WTC11 (cell line): Measurements from ENCODE around the gene NEURL4. TPM values are rescaled to one million over a fixed set of nuclear protein-coding genes. Genes with fewer than 3 reads are reported as not detected.

Source experiments
- ATAC-seq: fragments of 200-7000 bp; cut with Tn5 transposase; 2 replicates; pipeline ENCODE4 v1.10.0; 2021; ENCODE audit warnings: mild to moderate bottlenecking, moderate library complexity
- CTCF ChIA-PET: fragments of 300-600 bp; sonication (Branson Sonifier 250); formaldehyde crosslinking; loops from one replicate; lab custom pipeline; 2021; ENCODE audit warnings: antibody characterized with exemption; lab: Charles Lee
- POLR2A ChIA-PET: fragments of 350-600 bp; sonication (Branson Sonifier 250); formaldehyde crosslinking; loops from one replicate; lab custom pipeline; 2021; ENCODE audit warnings: antibody characterized with exemption; lab: Charles Lee
- DNase-seq: peaks from one replicate; pipeline ENCODE4 v3.0.0; 2021; ENCODE audit warnings: low spot score
- H3K27ac Mint-ChIP-seq: 2 replicates; pipeline ENCODE4 v1.8.0; 2021; ENCODE audit warnings: mixed read lengths
- H3K27me3 Mint-ChIP-seq: 2 replicates; pipeline ENCODE4 v1.8.0; 2021; ENCODE audit warnings: low read depth, mild to moderate bottlenecking, moderate library complexity, mixed read lengths
- H3K36me3 Mint-ChIP-seq: 2 replicates; pipeline ENCODE4 v1.8.0; 2021; ENCODE audit warnings: mixed read lengths
- H3K4me1 Mint-ChIP-seq: 2 replicates; pipeline ENCODE4 v1.8.0; 2022; ENCODE audit warnings: mixed read lengths
- H3K4me3 Mint-ChIP-seq: 2 replicates; pipeline ENCODE4 v1.8.0; 2021; ENCODE audit warnings: mild to moderate bottlenecking, moderate library complexity, mixed read lengths
- H3K9me3 Mint-ChIP-seq: 2 replicates; pipeline ENCODE4 v1.8.0; 2021; ENCODE audit warnings: mixed read lengths
- AR ChIP-seq: fragments of 250-450 bp; sonication (Bioruptor Pico); IDR thresholded peaks from 2 replicates; pipeline ENCODE4 v1.9.0; 2021; ENCODE audit warnings: mild to moderate bottlenecking
- ATF1 ChIP-seq: sonication (generic); formaldehyde crosslinking; IDR thresholded peaks from 2 replicates; pipeline ENCODE4 v1.8.1; 2023; ENCODE audit warnings: mild to moderate bottlenecking, moderate library complexity, missing genetic modification reagents
- ATF2 ChIP-seq: sonication (generic); formaldehyde crosslinking; IDR thresholded peaks from 2 replicates; pipeline ENCODE4 v1.8.1; 2022; ENCODE audit warnings: low read depth, missing genetic modification reagents, borderline replicate concordance
- ATF6 ChIP-seq: sonication (generic); formaldehyde crosslinking; IDR thresholded peaks from 2 replicates; pipeline ENCODE4 v1.8.1; 2023; ENCODE audit warnings: mild to moderate bottlenecking, missing genetic modification reagents
- E2F1 ChIP-seq: sonication (generic); formaldehyde crosslinking; IDR thresholded peaks from 2 replicates; pipeline ENCODE4 v1.8.0; 2022; ENCODE audit warnings: mild to moderate bottlenecking, missing genetic modification reagents
- ERG ChIP-seq: fragments of 250-450 bp; sonication (Bioruptor Pico); IDR thresholded peaks from 2 replicates; pipeline ENCODE4 v1.8.0; 2021; ENCODE audit warnings: mild to moderate bottlenecking
- ESRRA ChIP-seq: sonication (generic); formaldehyde crosslinking; IDR thresholded peaks from 2 replicates; pipeline ENCODE4 v1.8.1; 2022; ENCODE audit warnings: mild to moderate bottlenecking, missing genetic modification reagents, borderline replicate concordance
- FOXJ3 ChIP-seq: sonication (generic); formaldehyde crosslinking; IDR thresholded peaks from 2 replicates; pipeline ENCODE4 v1.9.0; 2021; ENCODE audit warnings: missing genetic modification reagents, mild to moderate bottlenecking, borderline replicate concordance
- GABPB1 ChIP-seq: sonication (generic); formaldehyde crosslinking; IDR thresholded peaks from 2 replicates; pipeline ENCODE4 v1.8.1; 2023; ENCODE audit warnings: mild to moderate bottlenecking, missing genetic modification reagents
- PREB ChIP-seq: sonication (generic); formaldehyde crosslinking; IDR thresholded peaks from 2 replicates; pipeline ENCODE4 v1.8.1; 2022; ENCODE audit warnings: mild to moderate bottlenecking, missing genetic modification reagents, moderate library complexity, borderline replicate concordance
- TCF7 ChIP-seq: sonication (generic); formaldehyde crosslinking; IDR thresholded peaks from 2 replicates; pipeline ENCODE4 v1.8.0; 2022; ENCODE audit warnings: mild to moderate bottlenecking, low read depth, missing genetic modification reagents, moderate library complexity
- ZBTB21 ChIP-seq: sonication (generic); formaldehyde crosslinking; IDR thresholded peaks from 2 replicates; pipeline ENCODE4 v1.8.1; 2023; ENCODE audit warnings: mild to moderate bottlenecking, missing genetic modification reagents, borderline replicate concordance
- ZMAT4 ChIP-seq: fragments of 250-450 bp; sonication (Bioruptor Pico); IDR thresholded peaks from 2 replicates; pipeline ENCODE4 v1.9.0; 2021; ENCODE audit warnings: mild to moderate bottlenecking
- ZNF219 ChIP-seq: sonication (generic); formaldehyde crosslinking; IDR thresholded peaks from 2 replicates; pipeline ENCODE4 v1.8.0; 2023; ENCODE audit warnings: missing genetic modification reagents, mild to moderate bottlenecking, borderline replicate concordance
- ZNF232 ChIP-seq: sonication (generic); formaldehyde crosslinking; IDR thresholded peaks from 2 replicates; pipeline ENCODE4 v1.8.0; 2022; ENCODE audit warnings: mild to moderate bottlenecking, missing genetic modification reagents
- total RNA-seq: library from RNA; stranded (reverse); gene quantifications from 3 replicates; pipeline ENCODE4 v1.2.3, GENCODE V29; 2021

The NEURL4 gene
- total RNA-seq, 1 experiment from 2014 or later: 64.4 TPM

- Mint-ChIP-seq H3K36me3 (peaks cover 23% of the 10 kb centered on the region), H3K9me3 (no peaks in the 10 kb centered on the region), H3K27me3 (no peaks in the 10 kb centered on the region), H3K27ac (no peak overlapping the region), H3K4me1 (peaks cover 20% of the 10 kb centered on the region), H3K4me3 (peak overlapping the region; percentile 93)
- no peak for DNase-seq
- CTCF ChIA-PET: interaction anchor here (2.3 kb wide), 1 partner anchor 17 kb away, joined by 6 read pairs; no protein-coding TSS in a partner anchor
- ATAC-seq: no peak
- TF ChIP-seq PREB (CRISPR knock-in tag) (no peak), TCF7 (no peak), ATF2 (CRISPR knock-in tag) (no peak), ERG (CRISPR knock-in tag) (no peak), ZBTB21 (CRISPR knock-in tag) (no peak), ZNF219 (CRISPR knock-in tag) (no peak), FOXJ3 (no peak), ZNF232 (CRISPR knock-in tag) (no peak), E2F1 (CRISPR knock-in tag) (no peak)
- POLR2A ChIA-PET: no interaction called here
Observed at GRCh38 chr17:7327501-7327900, 1.6 kb downstream of the NEURL4 start.

- H3K27me3 Mint-ChIP-seq: no peaks in the 10 kb centered on the region
- POLR2A ChIA-PET: no interaction called here
- TF ChIP-seq GABPB1 (CRISPR knock-in tag): no peak
- no peak for TF ChIP-seq ZBTB21 (CRISPR knock-in tag)
- no peak for TF ChIP-seq ATF6
- TF ChIP-seq AR: no peak
- TF ChIP-seq ESRRA: no peak
- no peak for TF ChIP-seq ATF1 (CRISPR knock-in tag)
- TF ChIP-seq ZMAT4 (CRISPR knock-in tag): no peak
- TF ChIP-seq, all 79 proteins: peak for 0
- Mint-ChIP-seq H3K36me3 (peaks cover 27% of the 10 kb centered on the region), H3K27ac (no peak overlapping the region), H3K9me3 (no peaks in the 10 kb centered on the region), H3K4me1 (peaks cover 16% of the 10 kb centered on the region), H3K4me3 (no peak overlapping the region)
- no peak for ATAC-seq
- DNase-seq: no peak
- CTCF ChIA-PET: interaction anchor here (0.7 to 2.3 kb wide), 2 partner anchors 17 to 47 kb away, joined by 4 to 6 read pairs; no protein-coding TSS in a partner anchor
Observed at GRCh38 chr17:7327056-7327455, 2.1 kb downstream of the NEURL4 start.
